Body of pancreas (tissue), 4 donors: ENCODE measurements around the gene SSB.

Experiments used
- POLR2A ChIP-seq, 3 donors: fragments of 450-650 bp; IDR thresholded peaks; one replicate each; pipeline ENCODE4 v1.6.1; 2016; ENCODE audit warnings: antibody characterized with exemption in 3 of 3, mild to moderate bottlenecking in 2 of 3
- TF ChIP-seq, protein P1 (sequence below), 7 experiments: fragments of 450-650 bp in 4 of 7; fragments of 200-600 bp in 3 of 7; sonication (generic) in 3 of 7; IDR thresholded peaks; one replicate each; pipeline ENCODE4 v1.5.1; 2016 to 2019; ENCODE audit warnings: antibody characterized with exemption in 7 of 7

GRCh38 chr2:169761970-169762292 is 36.7 kb upstream of the SSB start:
- TF ChIP-seq, protein P1, sequence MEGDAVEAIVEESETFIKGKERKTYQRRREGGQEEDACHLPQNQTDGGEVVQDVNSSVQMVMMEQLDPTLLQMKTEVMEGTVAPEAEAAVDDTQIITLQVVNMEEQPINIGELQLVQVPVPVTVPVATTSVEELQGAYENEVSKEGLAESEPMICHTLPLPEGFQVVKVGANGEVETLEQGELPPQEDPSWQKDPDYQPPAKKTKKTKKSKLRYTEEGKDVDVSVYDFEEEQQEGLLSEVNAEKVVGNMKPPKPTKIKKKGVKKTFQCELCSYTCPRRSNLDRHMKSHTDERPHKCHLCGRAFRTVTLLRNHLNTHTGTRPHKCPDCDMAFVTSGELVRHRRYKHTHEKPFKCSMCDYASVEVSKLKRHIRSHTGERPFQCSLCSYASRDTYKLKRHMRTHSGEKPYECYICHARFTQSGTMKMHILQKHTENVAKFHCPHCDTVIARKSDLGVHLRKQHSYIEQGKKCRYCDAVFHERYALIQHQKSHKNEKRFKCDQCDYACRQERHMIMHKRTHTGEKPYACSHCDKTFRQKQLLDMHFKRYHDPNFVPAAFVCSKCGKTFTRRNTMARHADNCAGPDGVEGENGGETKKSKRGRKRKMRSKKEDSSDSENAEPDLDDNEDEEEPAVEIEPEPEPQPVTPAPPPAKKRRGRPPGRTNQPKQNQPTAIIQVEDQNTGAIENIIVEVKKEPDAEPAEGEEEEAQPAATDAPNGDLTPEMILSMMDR (IDR thresholded peaks at IDR 0.05) = no peak
- no peak for TF ChIP-seq POLR2A (IDR thresholded peaks at IDR 0.05)
